NB4 (cell line): ENCODE data around the gene OR8D2.

ENCODE experiments used
- DNase-seq: peaks from one replicate; pipeline ENCODE4 v3.0.0; 2010; ENCODE audit warnings: low read depth
- H3K4me3 ChIP-seq: one replicate; pipeline ENCODE4 v1.5.1; 2011; ENCODE audit warnings: mild to moderate bottlenecking, low read depth, low read length, moderate library complexity
- CTCF ChIP-seq: IDR thresholded peaks from one replicate; pipeline ENCODE4 v1.5.1; 2012; ENCODE audit warnings: low read depth, low read length
- MAX ChIP-seq: IDR thresholded peaks from 2 replicates; pipeline ENCODE4 v1.6.1; 2011; ENCODE audit warnings: low read depth, low read length
- MYC ChIP-seq: IDR thresholded peaks from 2 replicates; pipeline ENCODE4 v1.6.1; 2011; ENCODE audit warnings: low read depth, low read length
- POLR2A ChIP-seq: IDR thresholded peaks from 2 replicates; pipeline ENCODE4 v1.6.1; 2011; ENCODE audit warnings: mild to moderate bottlenecking; ENCODE audit not compliant: insufficient read length; ENCODE audit errors: extremely low read depth

Gene OR8D2

GRCh38 chr11:124313849-124314248 lies 6.1 kb downstream of the OR8D2 start, which contains the start of gene OR8D1:
TSS of gene OR8D1 (minus strand) at chr11:124313949. CDS start at chr11:124310766, 3,183 bp downstream.
- no peak for DNase-seq
- no peak for TF ChIP-seq MYC
- no peak for TF ChIP-seq MAX
- no peak for TF ChIP-seq POLR2A
- TF ChIP-seq CTCF, result no peak
- no peak within 1 kb of the TSS for H3K4me3 ChIP-seq

GRCh38 chr11:124313131-124313530 lies 6.9 kb downstream of the OR8D2 start:
- DNase-seq, result no peak
- no peak overlapping the region for H3K4me3 ChIP-seq
- TF ChIP-seq MAX, result no peak
- TF ChIP-seq CTCF, result no peak
- TF ChIP-seq MYC, result no peak

- TF ChIP-seq MYC (no peak), MAX (no peak), CTCF (no peak), POLR2A (no peak)
- no peak overlapping the region for H3K4me3 ChIP-seq
- no peak for DNase-seq
Observed at GRCh38 chr11:124311670-124312069, 8.3 kb downstream of the OR8D2 start.

- H3K4me3 ChIP-seq, result no peak overlapping the region
- no peak for DNase-seq
- TF ChIP-seq MYC (no peak), CTCF (no peak)
Observed at GRCh38 chr11:124311269-124311668, 8.7 kb downstream of the OR8D2 start.

- no peak for DNase-seq
- H3K4me3 ChIP-seq, result no peak overlapping the region
- TF ChIP-seq MAX (no peak), POLR2A (no peak), CTCF (no peak), MYC (no peak)
Observed at GRCh38 chr11:124310721-124311120, 9.3 kb downstream of the OR8D2 start.

GRCh38 chr11:124307093-124307492 lies 12.9 kb downstream of the OR8D2 start:
- H3K4me3 ChIP-seq, result no peak overlapping the region
- no peak for DNase-seq
- TF ChIP-seq MAX (no peak), POLR2A (no peak), MYC (no peak), CTCF (no peak)
